Stimulated activated CD4-positive, alpha-beta T cell treated with anti-CD3 and anti-CD28 coated beads, TNF-alpha, amount 100 ng/mL, for 24 hours (primary cell): ENCODE results near the gene ZNF256.

Experiments used
- DNase-seq, 3 experiments: peaks; one replicate each; pipeline ENCODE4 v3.0.0-alpha.2; 2020; ENCODE audit warnings: low read depth in 3 of 3

ZNF256 gene

DNA sequence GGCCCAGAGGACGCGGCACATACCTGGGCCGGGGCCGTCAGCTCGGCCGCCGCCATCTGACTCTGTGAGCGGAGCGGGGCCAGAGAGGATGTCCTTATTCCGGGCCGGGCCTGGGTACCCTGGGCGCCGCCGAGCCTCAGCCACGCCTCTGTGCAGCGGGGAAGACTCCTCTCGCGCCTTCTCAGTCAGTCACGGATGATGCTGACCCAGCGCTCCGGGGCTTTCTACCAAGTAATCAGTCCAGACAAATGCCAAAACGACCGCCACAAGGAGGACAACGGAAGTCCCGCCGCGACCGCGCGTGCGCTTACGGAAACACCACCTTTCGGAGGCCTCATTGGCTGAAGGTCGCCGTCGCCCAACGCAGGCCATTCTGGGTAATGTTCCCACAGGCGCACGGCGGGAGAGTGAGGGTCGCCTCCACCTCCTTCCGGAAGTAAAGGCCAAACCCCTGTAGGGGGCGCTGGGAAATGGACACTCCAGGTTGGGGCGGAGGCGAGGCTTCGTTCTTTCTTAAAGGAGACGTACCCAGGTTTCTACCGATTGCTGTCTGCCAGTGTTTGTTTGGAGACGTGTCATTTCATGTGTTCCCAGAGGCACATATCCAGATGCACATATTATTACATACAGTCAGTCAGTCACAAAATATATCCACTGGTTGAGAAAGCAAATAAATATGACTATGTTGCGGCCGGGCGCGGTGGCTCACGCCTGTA, at the start of gene ZNF256:
ZNF256 (minus strand) TSS at position 288 of the 716 bp plus-strand sequence; CDS start at position 56, 232 bp downstream.
- peak; percentile 89 to 91 (median 91) for DNase-seq

- DNase-seq: no peak
Measured at GRCh38 chr19:57992841-57993240, 45.3 kb upstream of the ZNF256 start.

DNA sequence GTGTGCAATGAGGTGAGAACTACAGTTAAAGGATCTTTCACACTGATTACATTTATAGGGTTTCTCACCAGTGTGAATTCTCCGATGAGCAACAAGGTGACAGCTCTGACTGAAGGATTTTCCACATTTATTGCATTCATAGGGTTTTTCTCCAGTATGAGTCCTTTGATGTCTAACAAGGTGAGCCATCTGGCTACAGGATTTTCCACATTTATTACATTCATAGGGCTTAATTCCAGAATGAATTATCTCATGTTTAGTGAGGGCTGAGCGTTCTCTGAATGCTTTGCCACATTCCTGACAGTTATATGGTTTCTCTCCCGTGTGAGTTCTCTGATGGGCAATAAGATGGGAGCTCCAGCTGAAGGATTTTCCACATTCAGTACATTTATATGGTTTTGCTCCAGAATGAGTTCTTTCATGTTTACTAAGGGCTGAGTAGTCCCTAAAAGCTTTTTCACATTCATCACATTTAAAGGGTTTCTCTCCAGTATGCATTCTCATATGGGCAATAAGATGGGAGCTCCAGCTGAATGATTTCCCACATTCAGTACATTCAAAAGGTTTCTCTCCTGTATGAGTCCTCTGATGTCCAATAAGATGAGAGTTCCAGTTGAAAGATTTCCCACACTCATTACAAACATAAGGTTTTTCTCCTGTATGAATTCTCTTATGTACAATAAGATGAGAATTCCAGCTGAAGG, 31.2 kb upstream of the ZNF256 start:
- DNase-seq: no peak

DNA sequence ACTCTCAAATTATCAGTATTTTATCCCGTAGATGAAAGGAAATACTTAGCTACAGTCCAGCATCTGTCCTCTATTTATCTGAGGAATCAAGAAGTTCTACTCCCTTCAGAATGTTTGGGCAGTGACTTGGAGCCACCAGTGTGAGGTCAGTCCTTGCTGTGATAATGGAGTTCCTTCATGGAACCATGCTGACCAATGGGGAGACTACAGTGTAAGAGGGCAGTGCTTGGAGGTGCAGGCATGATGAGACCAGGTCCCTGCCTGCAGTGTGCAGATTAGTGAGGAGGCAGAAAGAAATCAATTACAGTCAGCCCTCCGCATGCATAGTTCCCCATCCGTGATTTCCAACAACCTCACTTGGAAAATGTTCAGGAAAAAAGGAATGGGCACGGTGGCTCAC, 26.9 kb upstream of the ZNF256 start, which contains the start of gene C19orf18:
C19orf18 (minus strand) TSS at position 101 of the 400 bp plus-strand sequence. CDS start 102 bp downstream, outside the sequence.
- no peak for DNase-seq

- DNase-seq: no peak
Measured at GRCh38 chr19:57964761-57965160, 17.3 kb upstream of the ZNF256 start.

- no peak for DNase-seq
Measured at GRCh38 chr19:57961785-57962184, 14.3 kb upstream of the ZNF256 start.

GRCh38 chr19:57954996-57955395, 7.5 kb upstream of the ZNF256 start:
- no peak for DNase-seq

- DNase-seq: no peak
Measured at GRCh38 chr19:57949702-57950101, 2.2 kb upstream of the ZNF256 start.

- no peak for DNase-seq
Measured at GRCh38 chr19:57949296-57949695, 1.8 kb upstream of the ZNF256 start.

GRCh38 chr19:57947088-57947418, 453 bp downstream of the ZNF256 start:
- no peak for DNase-seq

GRCh38 chr19:57946316-57946715, 1.2 kb downstream of the ZNF256 start:
- no peak for DNase-seq

DNA sequence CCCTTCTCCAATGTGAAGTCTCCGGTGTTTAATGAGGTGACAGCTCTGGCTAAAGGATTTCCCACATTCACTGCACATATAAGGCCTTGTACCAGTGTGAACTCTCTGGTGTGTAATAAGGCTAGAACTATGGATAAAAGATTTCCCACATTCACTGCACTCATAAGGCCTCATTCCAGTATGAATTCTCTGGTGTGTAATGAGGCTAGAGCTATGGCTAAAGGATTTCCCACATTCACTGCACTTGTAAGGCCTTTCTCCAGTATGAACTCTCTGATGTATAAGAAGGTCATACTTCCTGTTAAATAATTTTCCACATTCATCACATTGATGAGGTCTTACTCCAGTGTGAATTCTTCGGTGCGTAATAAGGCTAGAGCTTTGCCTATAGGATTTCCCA, 5.9 kb downstream of the ZNF256 start:
- no peak for DNase-seq

- DNase-seq: no peak
Measured at GRCh38 chr19:57935731-57936130, 11.8 kb downstream of the ZNF256 start.

DNA sequence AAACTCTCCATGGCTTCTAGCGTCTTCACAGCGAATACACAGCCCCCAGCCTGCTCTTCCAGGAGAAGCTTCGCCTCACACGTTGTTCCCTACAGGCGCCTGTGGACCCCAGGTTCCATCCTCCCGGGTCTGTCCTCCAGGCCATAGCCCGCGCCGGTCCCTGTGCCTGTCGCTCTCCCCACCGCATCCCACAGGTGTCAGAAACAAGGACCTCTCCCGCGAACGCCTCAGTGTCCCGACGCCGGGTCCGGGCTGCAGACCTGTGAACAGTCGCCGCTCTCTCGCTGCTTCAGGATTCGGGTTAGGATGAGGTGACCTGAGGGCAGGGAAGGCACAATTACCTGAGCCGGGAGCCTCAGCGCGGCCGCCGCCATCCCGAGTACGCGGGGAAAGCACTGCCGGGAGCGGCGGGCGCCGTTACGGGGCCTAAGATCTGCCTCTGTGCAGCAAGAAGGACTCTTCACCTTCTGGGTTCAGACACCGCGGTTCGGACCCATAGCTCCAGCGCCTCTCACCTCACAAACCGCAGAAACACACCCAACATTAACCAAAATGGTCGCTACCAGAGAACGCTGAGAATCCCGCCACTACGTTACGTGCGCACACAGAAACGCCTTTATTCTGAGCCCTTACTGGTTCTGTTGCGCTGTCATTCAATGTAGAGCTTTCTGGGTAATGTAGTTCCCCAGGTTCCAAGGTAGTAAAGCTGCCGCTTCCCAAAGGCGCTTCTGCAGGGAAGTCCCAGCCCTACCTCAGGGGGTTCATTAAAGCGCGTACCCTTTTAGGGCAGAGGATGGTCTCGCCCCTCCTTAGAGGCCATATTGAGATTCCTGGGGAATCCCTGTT, 12.5 kb downstream of the ZNF256 start, which contains the start of gene ZNF418:
ZNF418 (minus strand) TSS at position 583 of the 846 bp plus-strand sequence. CDS start 1,580 bp downstream, outside the sequence.
- peak in 1 of 3 experiments; percentile 25 for DNase-seq

GRCh38 chr19:57927587-57927986, 19.9 kb downstream of the ZNF256 start:
- DNase-seq: no peak

- peak; percentile 67 to 80 (median 74) for DNase-seq
Measured at GRCh38 chr19:57916168-57916995, 31.1 kb downstream of the ZNF256 start, which contains the start of gene ZNF417. ZNF417 (minus strand) TSS chr19:57916592; CDS start chr19:57916411, 181 bp downstream.

DNA sequence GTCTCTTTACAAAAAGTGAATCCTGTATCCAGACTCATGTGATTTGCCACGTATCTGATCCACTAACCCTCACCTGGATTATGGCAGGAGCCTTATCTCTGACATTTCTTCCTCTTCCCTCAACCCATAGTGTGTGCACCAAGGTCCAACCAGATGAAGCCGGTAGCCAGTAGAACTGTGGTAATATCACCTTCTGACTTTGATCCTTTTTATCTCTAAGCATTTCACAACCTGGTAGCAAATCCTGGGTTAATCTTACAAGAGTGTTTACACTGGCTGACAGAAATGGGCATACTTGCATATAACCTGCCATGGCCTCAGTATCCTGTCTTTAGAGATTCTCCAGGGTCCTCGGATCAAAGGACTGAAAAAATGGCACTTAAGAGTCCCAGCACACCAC, 33.0 kb downstream of the ZNF256 start:
- no peak for DNase-seq

GRCh38 chr19:57907394-57907793, 40.1 kb downstream of the ZNF256 start:
- DNase-seq: no peak

- no peak for DNase-seq
Measured at GRCh38 chr19:57905258-57905657, 42.2 kb downstream of the ZNF256 start.

GRCh38 chr19:57903618-57904184, 43.8 kb downstream of the ZNF256 start:
- DNase-seq: no peak

DNA sequence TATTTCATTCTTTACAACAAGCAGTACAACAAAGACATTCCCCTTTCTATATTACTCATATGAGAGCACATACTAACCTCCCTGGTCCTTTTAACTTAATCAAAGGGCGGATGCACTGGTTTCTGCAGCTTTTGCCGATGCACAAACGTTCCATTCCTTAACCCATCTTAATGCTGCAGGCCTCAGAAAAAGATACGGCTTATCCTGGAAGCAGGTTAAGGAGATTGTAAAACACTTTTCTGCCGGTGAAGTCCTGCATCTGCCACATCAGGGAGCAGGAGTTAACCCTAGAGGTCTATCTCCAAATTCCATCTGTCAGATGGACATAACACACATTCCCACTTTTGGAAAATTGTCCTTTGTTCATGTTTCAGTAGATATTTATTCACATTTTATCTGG, 47.2 kb downstream of the ZNF256 start:
- DNase-seq: no peak
